Fibroblast of skin of back (primary cell): Measurements from ENCODE around the gene AP3D1. TPM values are rescaled to one million over a fixed set of nuclear protein-coding genes. Genes with fewer than 3 reads are reported as not detected.
A peak's percentile ranks its signal among the peaks of the same experiment; 100 is the strongest.

Experiments used
- DNase-seq: peaks from one replicate; pipeline ENCODE4 v3.0.0-alpha.2; 2013
- polyA plus RNA-seq, 2 experiments: library from polyadenylated mRNA; unstranded; fragments of 120-200 nt; gene quantifications; one replicate each; pipeline ENCODE4 v1.2.1, GENCODE V29; 2013; ENCODE audit not compliant: insufficient read length in 2 of 2

Gene AP3D1
- 144 TPM for polyA plus RNA-seq (2013, experiment 1 of 2; ENCODE audit: insufficient read length)
- 125 TPM for polyA plus RNA-seq (2013, experiment 2 of 2; ENCODE audit: insufficient read length)

DNA sequence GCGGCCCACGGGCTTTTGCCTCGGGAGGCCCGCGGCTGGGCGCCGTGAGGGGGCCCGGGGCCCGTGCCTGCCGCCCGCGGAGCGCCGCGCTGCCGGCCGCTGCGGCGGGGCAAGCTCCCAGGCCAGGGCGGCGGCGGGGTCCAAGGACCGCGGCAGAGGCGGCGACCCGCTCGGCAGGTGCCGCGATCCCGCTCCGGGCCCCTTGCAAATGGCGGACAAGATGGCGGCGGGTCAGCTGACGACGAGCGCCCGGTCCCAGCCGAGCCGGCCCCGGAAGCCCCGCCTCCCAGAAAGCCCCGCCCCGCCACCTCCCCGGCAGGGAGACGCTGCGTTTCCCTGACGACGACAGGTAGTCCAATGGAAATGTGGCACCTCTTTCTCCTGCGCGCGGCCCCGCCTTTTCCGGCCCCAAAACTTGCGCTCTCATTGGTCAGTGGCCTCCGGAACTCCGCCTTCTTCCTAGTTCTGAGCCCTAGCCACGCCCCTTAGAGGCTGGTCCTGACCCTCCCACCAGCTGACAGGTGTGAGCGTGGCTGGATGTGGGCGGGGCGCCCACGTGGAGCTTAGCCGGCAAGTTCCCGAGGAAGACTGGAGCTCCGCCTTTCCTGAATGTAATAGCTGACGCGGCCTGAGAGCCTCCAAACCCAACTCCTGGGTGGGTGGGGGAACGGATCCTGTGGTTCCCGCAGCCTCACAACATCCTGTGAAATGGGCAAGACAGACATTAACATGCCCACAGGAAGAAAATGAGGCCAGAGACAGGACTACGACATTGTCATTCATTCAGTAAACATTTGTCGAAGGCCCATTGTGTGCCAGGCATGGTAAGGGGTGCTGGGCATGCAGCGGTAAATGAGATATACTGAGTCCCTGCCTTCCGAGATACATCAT, at the start of gene AP3D1:
AP3D1 (minus strand) TSS at position 228 of the 891 bp plus-strand sequence. CDS start 232 bp downstream, outside the sequence.
- DNase-seq, result peak; percentile 99

DNA sequence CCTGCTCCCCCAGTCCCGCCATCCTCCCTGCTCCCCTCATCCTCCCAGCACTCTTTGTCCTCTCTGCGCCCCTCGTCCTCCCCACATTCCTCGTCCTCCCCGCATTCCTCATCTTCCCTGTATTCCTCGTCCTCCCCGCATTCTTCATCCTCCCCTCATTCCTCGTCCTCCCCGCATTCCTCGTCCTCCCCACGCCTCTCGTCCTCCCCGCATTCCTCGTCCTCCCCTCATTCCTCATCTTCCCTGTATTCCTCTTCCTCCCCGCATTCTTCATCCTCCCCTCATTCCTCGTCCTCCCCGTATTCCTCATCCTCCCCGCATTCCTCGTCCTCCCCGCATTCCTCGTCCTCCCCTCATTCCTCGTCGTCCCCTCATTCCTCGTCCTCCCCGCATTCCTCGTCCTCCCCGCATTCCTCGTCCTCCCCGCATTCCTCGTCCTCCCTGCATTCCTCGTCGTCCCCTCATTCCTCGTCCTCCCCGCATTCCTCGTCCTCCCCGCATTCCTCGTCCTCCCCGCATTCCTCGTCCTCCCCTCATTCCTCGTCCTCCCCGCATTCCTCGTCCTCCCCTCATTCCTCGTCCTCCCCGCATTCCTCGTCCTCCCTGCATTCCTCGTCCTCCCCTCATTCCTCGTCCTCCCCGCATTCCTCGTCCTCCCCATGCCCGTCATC, 49.4 kb upstream of the AP3D1 start:
- DNase-seq, result peak; percentile 12

DNA sequence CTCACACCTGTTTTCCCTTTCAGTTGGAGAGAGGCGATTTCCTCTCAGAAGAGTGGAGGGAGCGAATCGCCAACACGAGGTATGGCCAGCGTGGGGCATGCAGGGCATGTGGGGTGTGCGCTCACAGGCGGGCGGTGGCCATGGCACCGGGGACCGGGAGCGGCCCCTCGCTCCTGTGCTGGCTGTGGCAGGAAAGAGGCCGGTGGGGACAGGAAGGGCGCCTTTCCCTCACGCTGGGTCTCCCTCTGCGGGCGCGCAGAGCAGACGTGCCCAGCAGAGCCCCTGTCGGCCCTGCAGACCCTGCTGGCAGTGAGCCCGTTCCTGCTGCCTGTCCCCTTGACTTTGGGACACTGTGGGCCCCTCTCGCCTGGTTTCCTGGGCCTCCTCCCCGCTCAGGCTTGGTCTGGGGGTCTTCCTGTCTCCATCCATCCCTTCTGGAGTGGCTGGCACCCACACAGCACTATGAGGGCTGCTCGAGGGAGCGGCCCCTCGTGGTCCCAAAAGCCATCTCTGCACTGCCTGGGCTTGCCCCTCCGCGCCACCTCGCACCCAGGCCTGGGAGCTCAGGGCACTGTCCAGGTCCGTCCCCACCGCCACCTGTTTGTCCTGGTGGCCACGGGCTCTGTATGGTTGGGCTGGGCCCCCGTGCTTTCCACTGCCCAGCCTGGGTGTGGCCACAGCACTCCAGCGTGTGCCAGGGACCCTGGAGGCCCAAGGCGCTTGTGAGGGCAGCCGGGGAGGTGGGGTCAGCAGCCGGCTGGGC, 48.7 kb upstream of the AP3D1 start:
- DNase-seq, result no peak

DNA sequence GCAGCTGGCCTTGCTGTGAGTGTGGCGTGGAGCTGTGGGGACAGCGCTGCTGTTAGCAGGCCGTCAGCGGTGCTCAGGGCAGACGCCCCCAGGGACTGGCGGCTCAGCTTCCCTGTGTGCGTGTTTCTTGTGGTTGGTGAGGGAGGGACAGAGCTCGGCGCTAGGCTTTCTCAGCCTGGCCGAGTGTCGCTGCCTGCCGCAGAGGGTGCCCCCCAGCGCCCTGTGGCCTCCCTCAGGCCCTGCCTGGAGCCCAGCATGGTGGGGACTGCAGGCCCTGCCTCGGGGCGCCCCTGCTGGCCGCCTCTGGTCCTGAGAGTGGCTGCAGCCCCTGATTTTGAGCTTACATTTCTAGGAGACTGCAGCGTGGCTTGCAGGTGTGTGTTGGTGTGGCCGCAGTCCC, 47.8 kb upstream of the AP3D1 start:
- no peak for DNase-seq

DNA sequence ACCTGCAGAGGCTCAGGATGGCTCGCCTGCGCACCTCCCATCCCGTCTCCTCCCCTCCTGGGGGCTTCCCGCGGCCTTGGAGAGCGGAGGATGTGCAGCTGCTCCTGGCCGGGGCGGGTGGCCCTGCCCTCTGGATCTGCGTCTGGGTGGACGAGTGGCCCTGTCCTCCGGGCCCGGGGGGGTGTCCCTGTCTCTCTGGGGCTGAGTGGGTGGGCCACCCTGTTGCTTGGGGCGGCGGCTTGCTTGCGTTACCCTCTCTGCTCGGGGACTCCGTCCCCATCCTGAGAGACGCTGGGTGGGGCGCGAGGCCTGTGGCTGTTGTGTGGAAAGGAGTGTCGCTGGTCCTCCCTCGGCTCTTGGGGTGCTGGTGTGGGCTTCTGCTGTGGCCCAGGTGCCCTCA, 47.0 kb upstream of the AP3D1 start:
- no peak for DNase-seq

DNA sequence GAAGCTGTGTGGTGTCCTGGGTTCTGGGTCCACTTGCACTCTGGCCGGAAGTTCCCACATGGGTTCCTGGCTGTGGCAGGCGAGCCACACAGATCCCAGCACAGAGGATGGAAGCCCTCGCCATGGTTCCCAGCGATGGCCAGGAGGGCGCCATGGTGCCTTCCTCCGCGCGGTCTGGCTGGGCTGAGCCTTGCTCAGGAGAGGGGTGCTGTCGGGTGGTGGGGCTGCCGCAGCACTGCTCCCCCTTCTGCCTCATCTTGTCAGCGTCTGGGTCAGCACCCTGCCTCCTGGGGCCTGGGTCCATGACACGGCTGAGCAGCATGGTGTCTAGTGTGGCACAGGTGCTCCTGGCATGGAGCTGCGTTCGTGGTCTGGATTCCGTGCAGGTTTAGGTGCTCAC, 45.9 kb upstream of the AP3D1 start:
- no peak for DNase-seq

DNA sequence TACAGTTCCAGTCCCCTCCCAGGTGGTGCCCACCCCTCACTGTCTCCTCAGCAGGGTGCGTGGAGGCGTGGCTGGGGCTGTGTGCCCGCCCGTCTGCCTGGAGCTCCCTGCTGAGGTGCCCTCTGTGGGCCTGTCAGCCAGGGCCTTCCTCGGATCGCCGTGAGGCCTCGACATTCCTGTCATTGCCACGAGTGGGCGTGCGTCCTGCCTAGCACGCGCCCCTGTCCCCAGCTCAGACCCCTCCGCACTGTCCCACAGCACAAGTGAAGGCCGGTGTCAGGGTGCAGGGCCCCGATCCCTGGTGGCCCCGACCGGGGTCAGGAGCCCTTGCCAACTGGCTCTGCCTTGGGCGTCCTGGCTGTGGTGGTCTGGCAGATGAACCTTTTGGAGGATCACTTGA, 44.5 kb upstream of the AP3D1 start:
- no peak for DNase-seq

DNA sequence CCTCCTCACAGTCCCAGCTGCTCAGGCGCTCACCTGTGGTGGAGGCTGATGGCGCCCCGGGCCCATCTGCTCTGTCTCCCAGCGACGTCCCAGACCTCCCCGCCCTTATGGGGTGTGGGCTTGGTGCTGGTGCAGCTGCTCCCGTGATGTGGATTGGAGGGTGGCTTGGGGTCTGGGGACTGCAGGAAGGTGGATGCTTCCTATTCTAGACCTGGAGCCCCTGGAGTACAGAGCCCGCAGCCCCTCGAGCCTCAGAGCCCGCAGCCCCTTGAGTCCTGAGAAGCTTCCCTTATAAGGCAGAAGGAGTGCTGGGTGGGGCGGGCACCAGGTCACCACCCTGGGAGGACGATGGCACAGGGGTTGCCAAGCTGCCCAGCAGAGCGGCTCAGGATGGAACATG, 44.0 kb upstream of the AP3D1 start:
- no peak for DNase-seq

DNA sequence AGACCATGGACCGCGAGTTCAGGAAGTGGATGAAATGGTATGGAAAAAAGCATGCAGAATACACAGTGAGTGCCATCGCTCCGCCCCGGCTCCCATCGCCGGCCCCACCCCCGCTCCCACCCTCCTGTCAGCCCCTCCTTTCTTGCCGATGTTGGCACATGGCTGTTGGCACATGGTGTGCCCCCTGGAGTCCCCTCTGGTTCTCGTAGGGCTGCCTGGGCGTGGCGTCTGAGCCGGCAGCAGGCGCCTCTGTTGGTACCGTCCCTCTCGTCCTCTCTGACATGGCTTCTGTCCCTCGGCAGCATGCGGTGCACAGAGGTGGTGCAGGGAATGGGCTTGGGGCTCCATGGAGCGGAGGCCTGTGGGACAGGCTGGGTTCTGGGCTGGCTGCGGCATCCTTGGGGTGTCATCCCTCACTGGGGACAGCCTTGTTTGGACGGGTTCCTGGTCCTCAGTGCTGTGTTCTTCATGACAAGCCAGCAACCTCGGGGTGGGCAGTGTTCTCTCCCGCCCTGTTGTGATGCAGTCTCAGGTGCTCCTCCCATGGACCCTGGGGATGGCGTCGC, 43.2 kb upstream of the AP3D1 start:
- no peak for DNase-seq

DNA sequence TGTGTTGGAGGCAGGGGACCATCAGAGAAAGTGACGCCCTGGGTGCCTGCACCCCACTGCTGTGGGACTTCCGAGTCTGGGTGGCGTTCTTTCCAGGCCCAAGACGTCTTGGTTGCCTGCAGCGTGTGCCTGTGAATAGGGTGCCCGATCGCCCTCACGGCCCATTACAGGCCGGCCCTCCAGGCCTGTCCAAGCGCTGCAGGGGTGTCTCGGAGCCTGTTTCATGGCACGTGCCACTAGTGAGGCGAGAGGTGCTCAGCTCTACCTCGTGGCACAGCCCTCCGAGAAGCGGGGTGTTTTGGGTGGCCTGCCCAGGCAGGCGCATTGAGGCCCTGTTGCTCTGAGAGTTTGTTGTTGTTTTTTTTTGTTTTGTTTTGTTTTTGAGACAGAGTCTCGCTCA, 42.4 kb upstream of the AP3D1 start:
- no peak for DNase-seq

DNA sequence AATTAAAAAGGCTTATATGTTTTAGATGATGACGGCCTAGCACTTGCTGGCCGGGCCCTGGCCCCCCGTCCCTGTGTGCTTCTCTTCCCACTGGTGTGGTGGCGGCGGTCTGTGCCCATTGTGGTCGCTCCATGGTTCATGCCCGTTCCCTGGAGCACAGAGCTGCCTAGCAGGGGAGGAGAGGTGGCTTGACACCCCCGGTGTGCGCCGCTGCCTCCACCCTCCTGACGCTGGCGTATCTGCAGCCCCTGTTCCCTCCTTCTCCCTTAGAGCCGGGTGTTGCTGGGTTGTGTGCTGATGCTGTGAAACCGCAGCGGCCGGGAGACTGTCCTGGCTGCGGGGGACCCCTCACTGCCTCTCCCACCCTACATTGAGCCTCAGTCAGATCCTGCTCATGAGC, 41.5 kb upstream of the AP3D1 start:
- DNase-seq, result no peak

DNA sequence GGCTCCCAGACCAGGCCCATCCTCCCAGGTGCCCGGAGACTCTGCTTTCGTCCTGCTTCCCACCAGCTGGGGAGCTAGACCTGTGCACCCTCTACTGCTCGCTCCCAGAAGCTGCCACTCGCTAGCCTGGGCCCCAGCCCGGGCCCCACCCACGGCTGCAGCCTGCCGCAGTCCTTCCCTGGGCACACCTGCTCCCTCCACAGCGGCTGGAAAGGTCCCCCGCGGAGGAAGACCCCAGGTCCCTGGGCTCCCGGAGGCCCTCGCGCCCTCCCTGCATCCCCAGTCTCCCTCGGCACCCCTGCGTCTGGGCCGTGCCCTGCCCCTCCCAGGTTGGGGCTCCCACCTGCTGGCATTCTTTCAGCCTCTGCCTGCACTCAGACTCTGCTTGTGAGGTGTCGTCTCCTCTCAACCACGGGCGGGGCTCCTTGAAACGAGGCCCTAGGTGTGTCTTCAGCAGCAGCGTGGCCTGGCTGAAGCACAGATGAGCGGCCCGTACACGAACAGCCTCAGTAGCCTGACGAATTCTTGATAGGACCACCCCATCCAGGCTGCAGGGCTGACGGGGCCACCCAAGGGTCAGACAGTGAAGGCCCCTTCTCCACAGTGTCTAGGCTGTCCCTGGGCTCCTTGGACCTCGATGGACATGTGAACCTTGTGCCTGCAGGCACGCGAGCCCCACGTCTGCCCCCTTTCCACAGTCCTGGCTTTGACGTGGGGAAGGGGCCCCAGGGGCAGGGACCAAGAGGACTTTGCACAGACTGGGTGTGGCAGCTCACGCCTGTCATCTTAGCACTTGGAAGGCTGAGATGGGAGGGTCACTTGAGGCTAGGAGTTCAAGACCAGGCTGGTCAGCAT, 40.3 kb upstream of the AP3D1 start:
- no peak for DNase-seq

DNA sequence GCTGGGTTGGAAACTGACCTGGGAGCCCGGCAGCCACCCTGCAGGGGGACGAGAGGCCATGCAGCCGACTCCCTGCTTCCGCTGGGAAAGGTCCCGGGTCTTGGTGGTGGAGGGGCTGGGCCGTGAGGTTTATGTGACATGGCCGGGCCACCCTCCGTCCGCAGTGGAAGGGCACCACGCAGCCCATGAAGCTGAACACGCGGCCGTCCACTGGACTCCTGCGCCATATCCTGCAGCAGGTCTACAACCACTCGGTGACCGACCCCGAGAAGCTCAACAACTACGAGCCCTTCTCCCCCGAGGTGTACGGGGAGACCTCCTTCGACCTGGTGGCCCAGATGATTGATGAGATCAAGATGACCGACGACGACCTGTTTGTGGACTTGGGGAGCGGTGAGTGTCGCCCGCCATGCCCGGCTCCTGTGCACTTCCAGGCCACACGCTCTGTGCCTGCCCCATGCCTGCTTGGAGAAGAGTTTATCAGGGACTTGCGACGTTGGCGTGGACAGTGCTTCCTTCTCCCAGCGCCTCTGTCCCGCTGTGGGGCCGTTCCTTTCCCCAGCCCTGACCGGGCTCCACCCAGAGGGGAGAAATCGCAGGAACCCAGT, 39.6 kb upstream of the AP3D1 start:
- no peak for DNase-seq

DNA sequence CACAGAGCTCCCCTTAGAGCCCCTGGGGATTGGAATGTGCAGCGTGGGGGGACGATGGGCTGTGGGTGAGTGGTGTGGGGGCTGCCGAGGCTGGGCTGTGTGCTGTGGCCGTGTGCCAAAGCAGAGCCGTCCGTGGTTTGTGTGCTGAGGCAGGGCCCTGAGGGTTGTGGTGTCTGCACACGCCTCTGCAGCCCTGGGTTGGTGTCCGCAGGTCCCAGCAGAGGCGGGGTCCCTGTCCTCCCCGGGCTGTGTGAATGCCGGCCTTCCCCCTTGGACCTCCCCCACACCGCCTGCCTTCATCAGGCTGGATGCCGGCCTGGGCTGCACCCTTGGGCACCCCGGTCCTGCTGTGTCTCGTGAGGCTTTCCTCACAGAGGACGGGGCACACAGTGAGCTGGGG, 38.5 kb upstream of the AP3D1 start:
- DNase-seq, result no peak

DNA sequence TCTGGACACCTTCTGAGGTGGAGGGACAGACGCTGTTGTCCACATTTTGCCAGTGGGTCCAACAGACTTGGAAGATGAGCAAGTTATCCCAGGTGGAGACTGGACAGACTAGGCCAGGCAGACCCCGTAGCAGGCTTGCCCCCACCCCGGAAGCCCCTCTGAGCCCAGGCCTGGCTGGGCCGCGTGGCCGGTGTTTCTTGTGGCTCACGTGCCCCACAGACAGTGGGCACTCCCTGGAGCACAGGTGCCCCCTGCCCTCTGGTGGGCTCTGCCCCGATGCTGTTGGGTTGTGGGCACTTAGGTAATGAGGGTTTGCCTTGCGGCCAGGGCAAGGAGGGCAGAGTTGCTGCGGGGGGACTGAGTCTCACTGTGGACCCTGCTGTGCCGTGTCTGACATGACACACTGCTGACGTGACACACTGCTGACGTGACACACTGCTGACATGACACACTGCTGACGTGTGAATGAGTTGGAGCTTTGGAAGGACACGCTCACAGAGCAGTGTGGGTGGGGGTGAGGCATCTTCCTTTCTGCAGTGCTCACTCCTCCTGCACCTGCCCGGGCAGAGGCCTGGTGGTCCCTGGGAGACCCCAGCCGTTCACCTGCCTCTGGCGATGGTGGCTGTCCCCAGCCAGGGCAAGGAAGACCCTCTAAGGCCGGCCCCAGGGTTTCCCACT, 37.5 kb upstream of the AP3D1 start:
- peak; percentile 38 for DNase-seq

DNA sequence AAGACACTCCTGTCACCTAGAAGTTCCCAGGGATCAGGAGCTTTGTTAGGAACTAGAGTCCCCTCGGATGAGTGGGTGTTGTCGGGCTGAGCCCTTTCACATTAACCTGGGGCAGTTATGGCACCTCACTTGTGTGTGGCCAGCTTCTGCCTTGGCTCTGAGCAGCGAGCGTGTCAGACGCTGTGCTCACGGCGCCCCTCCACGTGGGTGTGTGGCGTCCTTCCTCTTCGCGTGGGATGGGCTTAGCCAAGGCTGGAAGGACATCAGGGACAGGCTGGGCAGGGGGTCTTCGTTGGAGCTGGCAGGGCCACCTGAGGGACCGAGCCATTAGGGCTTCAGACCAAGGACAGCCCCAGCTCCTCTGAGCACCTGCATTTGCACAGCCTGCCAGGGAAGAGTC, 35.8 kb upstream of the AP3D1 start:
- no peak for DNase-seq

DNA sequence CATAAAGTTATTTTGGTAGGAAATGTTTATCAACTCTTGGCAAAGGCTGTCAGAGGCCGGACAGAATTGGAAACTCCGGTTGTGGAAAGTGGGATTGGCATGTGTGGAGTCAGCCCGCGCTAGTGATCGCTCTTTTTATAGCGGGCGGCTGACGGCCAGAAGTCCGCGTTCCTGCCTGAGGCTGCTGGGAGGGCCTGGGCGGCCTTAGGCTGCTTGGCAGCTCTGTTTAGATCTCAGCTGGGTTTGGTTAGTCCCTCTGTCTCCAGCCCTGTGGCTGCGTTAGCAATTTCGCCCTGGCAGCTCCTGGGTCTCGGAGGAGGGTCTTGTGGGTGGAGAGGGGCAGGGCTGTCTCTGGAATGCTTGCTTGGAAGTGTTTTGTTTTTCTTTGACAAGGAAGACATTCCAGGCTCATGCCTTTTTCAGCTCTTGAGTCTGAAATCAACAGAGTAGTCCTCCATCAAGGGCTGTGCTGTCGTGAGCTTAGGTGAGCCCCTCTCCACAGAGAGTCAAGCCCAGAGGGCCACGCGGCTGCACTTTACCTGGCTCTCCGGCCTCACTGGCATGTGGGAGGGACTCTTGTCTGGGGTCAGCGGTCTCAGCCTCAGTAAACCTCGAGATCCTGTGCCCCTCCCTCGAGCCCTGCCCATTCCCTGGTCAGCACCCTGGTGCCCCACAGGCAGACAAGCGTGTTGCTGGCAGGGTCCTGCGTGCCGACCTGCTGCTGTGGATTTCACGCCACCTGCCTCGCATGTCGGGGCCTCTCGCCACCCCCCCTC, 34.9 kb upstream of the AP3D1 start:
- DNase-seq, result peak; percentile 98

DNA sequence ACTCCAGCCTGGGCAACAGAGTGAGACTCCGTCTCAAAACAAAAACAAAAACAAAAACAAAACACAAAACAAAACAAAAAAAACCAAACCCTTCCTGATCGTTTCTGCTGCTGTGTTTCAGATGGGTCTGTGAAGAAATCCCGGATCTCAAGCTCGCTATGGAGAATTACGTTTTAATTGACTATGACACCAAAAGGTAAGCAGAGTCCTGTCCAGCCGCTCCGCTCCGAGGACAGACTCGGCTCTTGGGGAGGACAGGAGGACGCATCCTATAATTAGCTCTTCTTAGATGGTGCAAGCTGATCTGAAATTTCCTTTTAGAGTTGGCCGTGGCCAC, 34.3 kb upstream of the AP3D1 start:
- DNase-seq, result no peak

DNA sequence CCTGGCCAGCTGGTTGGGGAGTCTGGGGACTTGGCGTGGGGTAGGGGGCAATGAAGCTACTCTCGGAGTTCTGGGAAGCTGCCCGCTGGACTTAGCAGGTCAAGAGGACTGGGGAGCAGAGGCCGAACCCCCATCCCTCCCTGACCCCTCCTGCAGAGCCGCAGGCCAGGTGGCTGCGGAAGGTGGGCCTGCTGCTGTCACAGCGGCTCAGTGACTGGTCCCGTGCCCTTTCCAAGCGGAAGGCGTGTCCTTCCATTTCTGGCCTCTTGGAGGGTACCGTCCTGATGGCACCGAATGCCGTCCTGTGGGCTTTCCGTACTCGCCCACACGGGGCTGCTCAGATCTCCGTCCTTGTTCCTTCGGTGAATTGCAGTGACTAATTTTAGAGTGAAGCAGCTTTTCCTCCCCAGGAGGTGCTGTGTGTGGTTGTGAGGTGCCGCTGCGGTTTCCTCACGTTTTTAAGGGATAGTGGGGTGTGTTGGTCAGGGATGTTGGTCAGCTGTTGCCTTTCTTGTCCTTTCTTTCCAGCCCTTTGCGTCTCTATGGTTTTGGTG, 33.1 kb upstream of the AP3D1 start:
- no peak for DNase-seq

DNA sequence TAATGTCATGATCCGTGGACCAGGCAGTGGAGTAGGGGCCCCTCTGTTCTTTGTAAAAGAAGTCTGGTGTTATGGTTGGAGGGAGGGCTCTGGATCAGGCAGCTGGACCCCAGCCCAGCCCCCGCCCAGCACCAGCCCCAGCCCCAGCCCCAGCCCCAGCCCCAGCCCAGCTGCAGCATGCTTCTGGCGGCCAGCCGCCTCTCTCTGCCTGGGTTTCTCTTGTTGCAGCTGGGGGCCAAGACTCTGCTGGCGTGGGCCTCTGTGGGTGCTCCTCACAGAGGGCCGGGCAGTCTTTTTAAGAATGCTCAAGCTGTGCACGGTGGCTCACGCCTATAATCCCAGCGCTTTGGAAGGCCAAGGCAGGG, 30.2 kb upstream of the AP3D1 start:
- DNase-seq, result no peak
